Cardiac fibroblast (primary cell): Measurements from ENCODE around the gene ARHGAP26.

ENCODE experiments used
- DNase-seq, 2 donors: peaks; one replicate each; pipeline versions ENCODE4 v3.0.0 to v3.0.0-alpha.2; 2010; ENCODE audit warnings: low read depth in 2 of 2
- H3K4me3 ChIP-seq, 2 donors: replicated peaks in 1 of 2; 1 replicate in 1 of 2; 2 replicates in 1 of 2; pipeline ENCODE4 v1.5.1; 2011; ENCODE audit warnings: low read depth in 2 of 2, low read length in 2 of 2, mild to moderate bottlenecking in 2 of 2, moderate library complexity in 1 of 2
- TF ChIP-seq, protein P1 (sequence below): IDR thresholded peaks from one replicate; pipeline ENCODE4 v1.5.1; 2011; ENCODE audit warnings: low read depth, mild to moderate bottlenecking, low read length, inconsistent platforms

ARHGAP26 gene

DNA sequence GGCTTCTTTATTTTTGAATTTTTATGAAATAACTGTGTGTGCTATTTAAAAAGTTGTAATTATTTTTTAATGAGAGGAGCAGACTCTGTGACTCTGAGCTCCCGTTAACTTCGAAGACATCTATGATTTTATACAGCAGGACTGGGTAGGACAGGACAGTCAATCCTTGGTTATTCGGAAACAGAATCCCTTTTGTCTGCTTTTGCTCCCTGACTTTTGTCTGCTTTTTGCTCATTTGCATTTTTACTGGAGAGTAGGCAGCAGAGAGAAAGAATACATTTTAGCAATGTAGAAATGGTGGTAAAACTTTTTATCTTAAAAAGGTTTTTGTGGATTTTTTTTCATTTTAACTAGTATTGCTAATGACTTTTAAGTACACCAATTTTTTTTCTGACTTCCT is 303.6 kb downstream of the ARHGAP26 start:
- no peak overlapping the region for H3K4me3 ChIP-seq
- DNase-seq: no peak
- TF ChIP-seq, protein P1, sequence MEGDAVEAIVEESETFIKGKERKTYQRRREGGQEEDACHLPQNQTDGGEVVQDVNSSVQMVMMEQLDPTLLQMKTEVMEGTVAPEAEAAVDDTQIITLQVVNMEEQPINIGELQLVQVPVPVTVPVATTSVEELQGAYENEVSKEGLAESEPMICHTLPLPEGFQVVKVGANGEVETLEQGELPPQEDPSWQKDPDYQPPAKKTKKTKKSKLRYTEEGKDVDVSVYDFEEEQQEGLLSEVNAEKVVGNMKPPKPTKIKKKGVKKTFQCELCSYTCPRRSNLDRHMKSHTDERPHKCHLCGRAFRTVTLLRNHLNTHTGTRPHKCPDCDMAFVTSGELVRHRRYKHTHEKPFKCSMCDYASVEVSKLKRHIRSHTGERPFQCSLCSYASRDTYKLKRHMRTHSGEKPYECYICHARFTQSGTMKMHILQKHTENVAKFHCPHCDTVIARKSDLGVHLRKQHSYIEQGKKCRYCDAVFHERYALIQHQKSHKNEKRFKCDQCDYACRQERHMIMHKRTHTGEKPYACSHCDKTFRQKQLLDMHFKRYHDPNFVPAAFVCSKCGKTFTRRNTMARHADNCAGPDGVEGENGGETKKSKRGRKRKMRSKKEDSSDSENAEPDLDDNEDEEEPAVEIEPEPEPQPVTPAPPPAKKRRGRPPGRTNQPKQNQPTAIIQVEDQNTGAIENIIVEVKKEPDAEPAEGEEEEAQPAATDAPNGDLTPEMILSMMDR: no peak

DNA sequence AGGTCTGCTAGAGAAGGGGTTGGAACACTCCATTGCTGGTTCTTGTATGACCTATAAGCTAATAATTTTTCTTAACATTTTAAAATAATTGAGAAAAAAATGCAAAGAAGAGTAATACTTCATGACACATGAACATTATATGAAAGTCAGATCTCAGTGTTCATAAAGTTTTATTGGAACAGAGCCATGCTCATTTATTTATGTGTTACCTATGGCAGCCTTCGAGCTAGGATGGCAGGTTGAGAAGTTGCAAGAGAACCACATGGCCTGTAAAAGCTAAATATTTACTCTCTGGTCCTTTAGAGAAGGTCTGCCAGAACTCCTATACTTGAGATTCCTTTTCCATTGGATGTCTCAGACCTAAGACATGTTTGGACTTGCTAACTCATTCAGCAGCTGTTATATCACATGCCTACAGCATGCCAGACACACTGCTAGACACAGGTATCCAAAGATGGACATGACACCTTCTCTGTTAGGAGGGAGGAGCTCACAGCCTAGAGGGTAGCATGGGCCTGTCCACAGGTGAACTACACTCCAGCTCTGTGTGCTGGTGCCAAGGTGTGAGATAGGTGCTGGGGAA is 304.3 kb downstream of the ARHGAP26 start:
- TF ChIP-seq, protein P1: no peak
- no peak overlapping the region for H3K4me3 ChIP-seq
- DNase-seq: no peak

DNA sequence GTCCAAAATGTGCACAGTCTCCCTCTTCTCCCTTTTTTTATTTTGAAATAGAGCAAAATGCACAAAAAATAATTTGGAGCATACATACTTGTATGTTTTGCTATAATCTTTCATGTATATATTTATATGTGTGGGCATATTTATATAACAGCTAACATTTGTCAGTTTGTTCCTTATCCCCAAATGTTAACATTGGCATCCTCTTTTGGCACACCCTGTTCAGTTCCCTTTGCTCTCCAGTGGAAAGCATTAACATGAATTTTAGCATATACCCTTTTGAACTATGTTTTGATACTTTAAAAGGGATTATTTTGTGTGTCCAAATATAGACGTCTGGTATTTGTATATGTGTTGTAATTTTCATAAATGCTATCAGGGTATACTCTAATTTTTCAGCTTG is 306.2 kb downstream of the ARHGAP26 start:
- DNase-seq: no peak
- H3K4me3 ChIP-seq: no peak overlapping the region
- TF ChIP-seq, protein P1: no peak

DNA sequence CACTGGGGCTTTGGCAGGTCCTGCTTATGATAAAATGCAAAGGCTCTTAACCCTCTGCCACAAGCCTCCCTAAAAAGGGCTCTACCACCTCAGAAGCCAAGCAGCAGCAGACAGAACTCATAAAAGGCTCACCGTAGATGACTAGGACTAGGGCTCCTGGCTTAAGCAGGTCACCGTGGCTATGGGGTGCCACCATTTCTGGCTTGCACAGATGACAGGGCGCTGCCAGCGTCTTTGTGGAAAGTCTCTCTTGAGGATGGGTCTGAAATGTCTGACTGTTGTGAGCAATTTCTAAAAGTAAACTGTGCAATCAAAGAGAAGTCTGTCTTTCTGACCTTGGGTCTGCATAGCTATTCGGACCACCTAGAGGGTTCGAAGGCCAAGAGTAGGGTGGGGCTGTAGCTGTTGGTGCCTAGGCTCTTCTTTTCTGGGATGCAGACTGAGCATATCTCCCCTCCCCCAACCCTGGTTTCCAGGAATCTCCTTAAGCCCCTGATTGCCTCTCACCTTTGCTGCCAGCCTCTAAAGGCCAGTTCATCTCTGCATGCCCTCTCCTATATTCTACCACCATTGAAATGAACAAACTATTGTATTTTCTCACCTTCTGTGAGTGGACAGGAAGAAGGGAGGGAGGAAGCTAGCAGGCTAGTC is 307.4 kb downstream of the ARHGAP26 start:
- DNase-seq: no peak
- no peak overlapping the region for H3K4me3 ChIP-seq
- TF ChIP-seq, protein P1: no peak

DNA sequence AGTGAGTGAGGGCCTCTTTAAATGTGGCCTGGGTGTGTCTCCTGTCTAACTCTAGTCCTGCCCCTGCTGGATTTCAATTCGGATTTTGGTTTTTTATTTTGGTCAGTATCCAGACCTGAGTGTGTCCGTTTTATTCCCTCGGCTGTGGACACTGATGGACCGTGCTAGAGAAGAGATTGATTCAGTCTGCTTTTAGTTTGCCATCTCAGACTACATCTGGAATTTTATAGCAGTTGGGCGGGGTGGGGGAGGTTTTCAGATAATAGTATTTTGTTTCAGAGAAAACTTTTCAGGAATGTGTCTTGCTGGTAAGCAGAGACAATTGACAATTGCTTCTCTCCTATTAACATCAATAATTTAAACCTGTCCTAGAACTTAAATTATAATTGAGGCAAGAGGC is 308.1 kb downstream of the ARHGAP26 start:
- no peak overlapping the region for H3K4me3 ChIP-seq
- TF ChIP-seq, protein P1: no peak

DNA sequence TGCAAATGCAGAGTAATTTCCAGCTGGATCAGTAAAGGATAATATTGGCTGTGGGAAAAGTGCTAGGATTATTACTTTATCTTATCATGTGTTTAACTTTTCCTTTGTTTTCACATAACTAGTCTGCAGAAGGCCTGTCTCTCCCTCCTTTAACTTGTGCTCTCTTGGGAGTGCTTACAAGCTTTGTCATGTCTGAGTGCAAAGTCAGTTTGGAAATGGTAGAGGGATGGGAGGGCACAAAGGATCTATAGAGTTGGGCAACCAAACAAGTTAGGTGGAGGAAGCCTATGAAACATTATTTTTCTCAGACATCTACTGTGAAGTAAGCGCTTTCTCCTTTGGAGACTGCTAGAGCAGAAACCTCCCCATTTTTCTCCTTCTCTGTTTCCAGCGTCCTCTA is 308.8 kb downstream of the ARHGAP26 start:
- TF ChIP-seq, protein P1: no peak
- DNase-seq: no peak

More for the DNA sequence above, 308.1 kb downstream of the ARHGAP26 start:
- no peak for DNase-seq

DNA sequence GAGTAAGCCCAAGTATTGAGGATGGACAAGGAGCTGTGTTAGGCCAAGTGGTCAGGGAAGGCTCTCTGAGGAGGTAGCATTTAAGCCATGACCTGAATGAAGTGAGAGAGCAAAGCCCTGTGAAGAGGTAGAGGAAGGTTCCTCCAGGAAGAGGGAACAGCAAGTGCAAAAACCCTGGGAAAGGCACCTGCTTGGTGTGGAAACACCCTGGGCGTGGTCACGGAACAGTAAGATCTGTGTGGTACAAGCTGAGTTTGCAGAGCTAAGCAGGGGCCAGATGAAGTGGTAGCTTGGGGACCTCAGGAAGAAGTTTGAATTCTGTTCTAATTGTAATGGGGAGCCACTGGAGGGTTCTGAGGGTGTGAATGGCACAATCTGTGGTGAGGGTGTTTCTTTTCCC is 310.2 kb downstream of the ARHGAP26 start:
- H3K4me3 ChIP-seq: no peak overlapping the region
- TF ChIP-seq, protein P1: no peak
- DNase-seq: no peak

More for the DNA sequence above, 308.8 kb downstream of the ARHGAP26 start:
- H3K4me3 ChIP-seq: no peak overlapping the region
